ENCODE measurements around the gene PDE3A.
"Not testable (repeated sequence)": the region's sequence is repeated elsewhere in the genome, so short reads cannot be mapped to it uniquely, and the experiment has no call there.

Gene PDE3A

GRCh38 chr12:20368114-20368650 lies at the start of gene PDE3A:
Gene PDE3A (plus strand): TSS chr12:20368537. CDS start chr12:20369285, 748 bp downstream.
- no peak for DNase-seq

GRCh38 chr12:20319366-20319765 lies 49.0 kb upstream of the PDE3A start:
- DNase-seq: no peak

GRCh38 chr12:20320552-20320951 lies 47.8 kb upstream of the PDE3A start:
- DNase-seq: no peak

- not testable (repeated sequence) for DNase-seq
Observed at GRCh38 chr12:20330826-20331505, 37.4 kb upstream of the PDE3A start.

GRCh38 chr12:20339060-20339459 lies 29.3 kb upstream of the PDE3A start:
- no peak for DNase-seq

- DNase-seq: no peak
Observed at GRCh38 chr12:20342111-20342510, 26.2 kb upstream of the PDE3A start.

GRCh38 chr12:20345866-20346265 lies 22.5 kb upstream of the PDE3A start:
- no peak for DNase-seq

- no peak for DNase-seq
Observed at GRCh38 chr12:20350026-20350425, 18.3 kb upstream of the PDE3A start.

- DNase-seq: no peak
Observed at GRCh38 chr12:20350495-20350894, 17.8 kb upstream of the PDE3A start.

GRCh38 chr12:20351406-20351805 lies 16.9 kb upstream of the PDE3A start:
- DNase-seq: no peak

GRCh38 chr12:20356048-20356447 lies 12.3 kb upstream of the PDE3A start:
- no peak for DNase-seq

GRCh38 chr12:20360407-20360806 lies 7.9 kb upstream of the PDE3A start:
- no peak for DNase-seq

- DNase-seq: no peak
Observed at GRCh38 chr12:20361416-20361815, 6.9 kb upstream of the PDE3A start.

- no peak for DNase-seq
Observed at GRCh38 chr12:20364501-20364900, 3.8 kb upstream of the PDE3A start.

GRCh38 chr12:20366776-20367409 lies 1.4 kb upstream of the PDE3A start:
- DNase-seq: no peak

GRCh38 chr12:20367583-20368113 lies 689 bp upstream of the PDE3A start:
- no peak for DNase-seq

- no peak for DNase-seq
Observed at GRCh38 chr12:20368651-20369304, 441 bp downstream of the PDE3A start.

GRCh38 chr12:20369305-20370013 lies 1.1 kb downstream of the PDE3A start:
- DNase-seq: no peak

- DNase-seq: no peak
Observed at GRCh38 chr12:20370014-20370386, 1.7 kb downstream of the PDE3A start.

GRCh38 chr12:20370866-20371519 lies 2.7 kb downstream of the PDE3A start:
- DNase-seq: no peak

- no peak for DNase-seq
Observed at GRCh38 chr12:20372326-20373096, 4.2 kb downstream of the PDE3A start.

- DNase-seq: no peak
Observed at GRCh38 chr12:20374795-20375194, 6.5 kb downstream of the PDE3A start.
